Cardiac fibroblast (primary cell): Measurements from ENCODE around the gene ITGA8.
"Not testable (repeated sequence)": the region's sequence is repeated elsewhere in the genome, so short reads cannot be mapped to it uniquely, and the experiment has no call there.

Experiments used
- DNase-seq, 2 donors: peaks; one replicate each; pipeline versions ENCODE4 v3.0.0 to v3.0.0-alpha.2; 2010; ENCODE audit warnings: low read depth in 2 of 2
- H3K4me3 ChIP-seq, 2 donors: replicated peaks in 1 of 2; 1 replicate in 1 of 2; 2 replicates in 1 of 2; pipeline ENCODE4 v1.5.1; 2011; ENCODE audit warnings: low read depth in 2 of 2, low read length in 2 of 2, mild to moderate bottlenecking in 2 of 2, moderate library complexity in 1 of 2
- CTCF ChIP-seq: IDR thresholded peaks from one replicate; pipeline ENCODE4 v1.5.1; 2011; ENCODE audit warnings: low read depth, mild to moderate bottlenecking, low read length, inconsistent platforms

The ITGA8 gene

GRCh38 chr10:15478429-15478828, 241.3 kb downstream of the ITGA8 start:
- no peak for DNase-seq
- H3K4me3 ChIP-seq: no peak overlapping the region
- TF ChIP-seq CTCF: no peak

- no peak for DNase-seq
- no peak for TF ChIP-seq CTCF
- no peak overlapping the region for H3K4me3 ChIP-seq
Measured at GRCh38 chr10:15476337-15476736, 243.4 kb downstream of the ITGA8 start.

GRCh38 chr10:15475439-15475838, 244.3 kb downstream of the ITGA8 start:
- not testable (repeated sequence) for H3K4me3 ChIP-seq, DNase-seq

GRCh38 chr10:15474671-15475070, 245.1 kb downstream of the ITGA8 start:
- no peak for DNase-seq
- no peak overlapping the region for H3K4me3 ChIP-seq
- TF ChIP-seq CTCF: no peak

GRCh38 chr10:15473396-15473767, 246.3 kb downstream of the ITGA8 start:
- TF ChIP-seq CTCF: no peak
- H3K4me3 ChIP-seq: no peak overlapping the region
- no peak for DNase-seq

GRCh38 chr10:15472431-15473395, 247.0 kb downstream of the ITGA8 start:
- TF ChIP-seq CTCF: no peak
- peak; percentile 85 to 86 for DNase-seq
- H3K4me3 ChIP-seq: no peak overlapping the region

- no peak for TF ChIP-seq CTCF
- H3K4me3 ChIP-seq: no peak overlapping the region
- peak; percentile 34 to 45 for DNase-seq
Measured at GRCh38 chr10:15472008-15472407, 247.7 kb downstream of the ITGA8 start.
